HG03442 (cell line): ENCODE measurements around the gene FLNB.

Experiments
- ATAC-seq: cut with Tn5 transposase; IDR thresholded peaks from one replicate; pipeline ENCODE4 v1.9.1; 2021; ENCODE audit warnings: mild to moderate bottlenecking, moderate library complexity; ENCODE audit not compliant: unreplicated experiment

The FLNB gene

DNA sequence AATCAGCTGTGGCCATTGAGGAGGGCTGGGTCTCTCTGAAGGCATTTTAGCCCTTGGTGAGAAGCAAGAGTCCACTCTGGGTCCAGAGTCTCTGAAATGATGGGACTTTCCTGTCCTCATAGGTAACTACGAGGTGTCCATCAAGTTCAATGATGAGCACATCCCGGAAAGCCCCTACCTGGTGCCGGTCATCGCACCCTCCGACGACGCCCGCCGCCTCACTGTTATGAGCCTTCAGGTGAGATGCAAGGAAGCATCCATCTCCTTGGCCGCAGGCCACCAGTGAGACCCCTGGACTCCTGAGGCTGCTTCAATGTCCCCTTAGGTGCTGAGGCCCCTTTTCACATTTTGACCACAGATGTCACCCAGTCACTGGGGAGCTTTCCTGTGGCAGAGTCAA, 147.6 kb downstream of the FLNB start:
- no peak for ATAC-seq

DNA sequence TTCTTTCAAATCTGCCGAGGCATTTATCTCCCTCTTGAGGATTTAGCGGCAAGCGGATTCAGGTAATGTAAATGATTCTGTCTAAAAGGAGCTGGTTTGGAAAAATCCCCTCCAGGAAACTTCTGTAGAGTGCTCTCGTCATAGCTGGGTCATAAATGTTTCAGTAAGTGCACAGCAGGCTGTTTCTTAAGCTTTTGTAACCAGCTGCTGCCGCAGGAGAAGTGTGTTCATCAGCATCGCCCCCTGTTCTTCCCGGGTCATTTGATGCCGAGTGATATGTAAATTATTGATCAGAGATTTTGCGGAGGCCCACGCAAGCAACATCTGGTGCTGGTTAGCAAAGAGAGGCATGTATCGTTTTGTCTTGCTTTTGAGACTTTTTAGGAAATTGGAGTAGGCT, 149.5 kb downstream of the FLNB start:
- no peak for ATAC-seq

DNA sequence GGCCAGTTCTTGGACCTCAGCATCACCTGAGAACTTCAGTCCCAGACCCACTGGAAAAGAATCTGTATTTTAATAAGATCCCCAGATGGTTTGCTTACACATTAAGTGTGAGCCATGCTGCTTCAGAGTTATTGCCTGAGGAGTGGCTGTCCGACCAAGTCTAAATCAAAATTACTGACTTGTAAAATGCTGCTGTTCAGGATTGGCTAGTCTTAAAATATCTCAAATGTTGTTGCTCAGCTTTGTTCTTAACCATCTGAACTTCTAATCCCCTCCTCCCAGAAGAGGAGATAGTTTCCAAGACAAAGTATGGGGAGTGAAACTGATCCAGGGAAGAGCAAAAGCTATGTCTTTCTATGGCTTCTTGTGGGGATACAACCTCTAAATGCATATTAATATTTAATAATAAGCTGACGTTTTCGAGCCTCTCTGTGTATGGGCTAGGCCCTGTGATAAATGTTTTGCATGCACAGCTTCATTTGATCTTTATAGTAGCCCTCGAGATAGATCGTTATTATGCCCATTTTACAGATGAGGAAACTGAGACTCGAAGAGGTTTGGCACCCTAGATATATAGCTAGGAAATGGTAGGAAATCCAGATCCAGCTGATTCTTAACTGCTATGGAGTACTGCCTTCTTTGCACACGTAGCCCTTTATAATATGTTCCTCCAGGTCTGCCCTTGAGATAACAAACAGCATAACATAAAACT, 150.4 kb downstream of the FLNB start:
- ATAC-seq: no peak

DNA sequence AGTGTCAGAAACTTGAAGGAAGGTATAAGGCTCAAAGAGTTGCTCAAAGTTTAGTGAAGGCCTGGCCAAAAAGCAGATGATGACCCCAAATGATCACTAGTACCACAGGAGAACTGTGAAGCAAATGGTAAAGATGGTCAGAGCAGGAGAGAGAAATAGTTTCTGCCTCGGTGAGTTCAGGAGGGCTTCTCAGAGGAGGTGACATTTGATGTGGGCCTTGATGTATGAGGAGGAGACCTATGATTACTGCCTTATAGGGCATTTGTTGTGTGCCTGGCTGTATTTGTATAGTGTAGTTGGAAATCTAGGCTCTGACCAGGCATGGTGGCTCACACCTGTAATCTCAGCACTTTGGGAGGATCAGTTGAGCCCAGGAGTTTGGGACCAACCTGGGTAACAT, 152.2 kb downstream of the FLNB start:
- ATAC-seq: no peak

DNA sequence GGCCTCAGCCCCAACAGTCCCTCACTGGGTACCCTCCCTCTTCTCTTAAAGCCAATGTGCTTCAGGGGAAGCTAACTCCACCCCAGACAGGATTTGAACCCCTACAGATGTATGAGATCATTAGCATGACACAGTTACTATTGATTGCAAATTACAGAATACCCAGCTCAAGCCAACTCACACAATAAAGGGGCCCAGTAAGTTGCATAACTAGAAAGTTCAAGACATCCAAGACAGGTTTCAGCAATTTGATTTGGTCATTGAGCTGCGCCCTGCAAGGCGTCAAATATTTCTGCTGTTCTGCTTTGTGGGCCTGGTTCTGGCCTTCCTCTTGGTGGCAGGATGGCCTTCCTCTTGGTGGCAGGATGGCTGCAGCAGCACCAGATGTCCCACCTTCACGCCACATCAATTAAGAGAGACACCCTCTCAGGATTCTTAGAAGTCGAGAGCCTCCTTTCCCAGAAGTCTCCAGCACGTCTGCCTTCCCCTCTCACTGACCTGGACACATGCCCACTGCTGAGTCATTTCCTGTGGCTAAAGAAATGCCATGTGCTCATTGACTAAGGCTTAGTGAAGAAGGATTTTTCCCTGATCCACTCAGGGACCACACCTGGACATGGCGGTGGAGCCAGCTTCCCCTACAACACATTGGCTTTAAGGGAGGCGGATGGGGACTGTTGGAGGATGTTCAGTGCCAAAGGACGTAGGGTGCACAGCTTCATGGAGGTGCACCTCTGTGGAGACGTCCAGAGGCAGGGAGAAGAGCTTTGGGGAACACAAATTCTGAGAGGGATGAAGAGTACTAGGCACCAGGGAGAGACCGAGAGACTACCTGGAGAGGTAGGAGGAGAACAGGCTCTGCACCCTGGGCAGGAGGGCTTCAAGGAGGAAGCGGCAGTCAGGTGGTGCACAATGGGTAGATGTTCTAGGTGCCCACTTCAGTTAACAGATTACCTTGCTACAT, 153.5 kb downstream of the FLNB start:
- ATAC-seq: no peak

DNA sequence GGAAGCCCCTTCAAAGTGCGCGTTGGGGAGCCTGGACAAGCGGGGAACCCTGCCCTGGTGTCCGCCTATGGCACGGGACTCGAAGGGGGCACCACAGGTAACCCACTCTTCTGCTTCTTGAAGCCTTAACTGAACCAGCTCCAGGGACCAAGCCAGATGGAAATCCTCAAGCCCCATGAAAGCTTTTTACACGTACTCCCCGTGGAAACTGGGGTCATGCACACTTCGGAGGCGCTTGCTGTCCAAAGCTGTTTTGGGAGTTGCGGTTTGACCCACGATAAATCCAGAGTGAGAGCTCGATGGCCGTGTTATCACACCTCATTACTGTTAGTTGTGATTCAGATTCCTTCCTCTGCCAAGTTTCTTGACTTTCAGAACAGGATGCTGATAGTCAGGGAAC, 155.0 kb downstream of the FLNB start:
- no peak for ATAC-seq

DNA sequence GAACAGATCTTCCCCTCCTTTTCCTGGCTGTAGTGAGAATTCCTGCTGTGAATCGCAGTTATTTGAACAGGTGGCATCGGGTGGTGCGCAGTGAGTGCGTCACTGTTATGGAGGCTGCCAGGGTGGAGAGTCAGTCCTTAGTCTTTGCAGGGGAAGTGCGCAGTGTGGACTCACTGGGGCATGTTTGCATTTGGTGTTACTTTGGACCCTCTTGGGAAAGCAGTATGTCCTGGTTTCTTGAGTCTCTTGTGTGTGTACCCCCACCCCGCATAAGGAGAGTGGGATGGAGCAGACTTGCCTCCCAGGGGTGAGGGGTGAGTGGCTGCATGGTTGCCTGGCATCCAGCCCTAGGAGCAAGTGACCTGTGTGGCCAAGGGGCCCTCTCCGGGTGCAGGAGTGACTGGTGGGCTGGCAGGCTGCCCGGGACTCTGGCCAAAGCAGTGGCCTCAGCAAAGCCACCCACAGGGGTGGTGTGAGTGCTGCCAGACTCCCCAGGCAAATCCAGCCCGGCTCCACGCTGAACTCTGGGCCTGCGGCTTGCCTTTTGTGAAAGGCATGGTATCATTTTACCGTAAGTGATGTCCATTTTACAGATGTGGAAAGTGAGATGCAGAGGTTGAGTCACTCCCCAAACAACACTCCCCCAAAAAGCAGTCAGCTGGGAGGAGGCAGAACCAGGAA, 156.1 kb downstream of the FLNB start:
- no peak for ATAC-seq

DNA sequence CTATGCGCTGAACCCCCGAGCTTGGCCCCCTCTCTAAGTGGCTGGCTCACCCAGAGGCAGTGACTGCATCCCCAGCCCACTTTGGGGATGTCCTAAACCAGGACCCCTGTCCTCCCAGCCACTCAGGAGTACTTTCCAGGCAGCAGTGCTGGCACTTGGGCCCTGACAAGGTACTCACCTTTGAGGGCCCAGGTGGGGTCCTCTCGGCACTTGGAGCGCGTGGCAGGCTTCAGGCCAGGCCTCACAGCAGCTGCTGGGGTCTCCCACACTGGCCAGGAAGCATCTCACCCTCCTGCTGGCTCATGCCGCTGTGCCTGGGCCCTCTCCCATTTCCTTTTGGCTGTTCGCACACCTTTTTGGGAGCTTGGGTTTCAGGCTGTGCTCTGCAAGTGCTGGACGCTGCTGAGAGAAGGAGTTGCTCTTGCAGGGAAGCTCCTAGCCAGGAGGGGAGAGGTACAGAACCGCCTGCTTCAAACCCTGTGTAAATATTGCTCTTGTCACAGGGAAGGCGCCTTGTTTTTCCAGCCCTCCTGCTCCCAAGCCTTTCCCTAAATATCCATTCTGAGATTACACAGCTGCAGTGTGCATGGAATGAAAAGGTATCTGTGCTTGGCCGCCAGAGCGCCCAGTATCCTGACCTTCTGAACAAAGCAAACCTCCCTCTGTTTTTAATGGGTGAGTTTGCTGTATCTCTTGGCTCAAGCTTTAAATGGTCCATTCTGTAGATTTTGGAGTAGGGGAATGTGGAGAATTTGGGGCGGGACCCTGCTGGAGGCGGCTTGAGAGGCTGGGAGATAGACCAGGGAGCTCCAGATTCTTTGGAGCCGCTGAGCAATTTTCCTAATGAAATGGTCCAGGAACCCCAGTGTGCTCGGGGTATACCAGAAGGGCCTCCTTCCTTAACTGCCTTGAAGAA, 156.9 kb downstream of the FLNB start:
- no peak for ATAC-seq

DNA sequence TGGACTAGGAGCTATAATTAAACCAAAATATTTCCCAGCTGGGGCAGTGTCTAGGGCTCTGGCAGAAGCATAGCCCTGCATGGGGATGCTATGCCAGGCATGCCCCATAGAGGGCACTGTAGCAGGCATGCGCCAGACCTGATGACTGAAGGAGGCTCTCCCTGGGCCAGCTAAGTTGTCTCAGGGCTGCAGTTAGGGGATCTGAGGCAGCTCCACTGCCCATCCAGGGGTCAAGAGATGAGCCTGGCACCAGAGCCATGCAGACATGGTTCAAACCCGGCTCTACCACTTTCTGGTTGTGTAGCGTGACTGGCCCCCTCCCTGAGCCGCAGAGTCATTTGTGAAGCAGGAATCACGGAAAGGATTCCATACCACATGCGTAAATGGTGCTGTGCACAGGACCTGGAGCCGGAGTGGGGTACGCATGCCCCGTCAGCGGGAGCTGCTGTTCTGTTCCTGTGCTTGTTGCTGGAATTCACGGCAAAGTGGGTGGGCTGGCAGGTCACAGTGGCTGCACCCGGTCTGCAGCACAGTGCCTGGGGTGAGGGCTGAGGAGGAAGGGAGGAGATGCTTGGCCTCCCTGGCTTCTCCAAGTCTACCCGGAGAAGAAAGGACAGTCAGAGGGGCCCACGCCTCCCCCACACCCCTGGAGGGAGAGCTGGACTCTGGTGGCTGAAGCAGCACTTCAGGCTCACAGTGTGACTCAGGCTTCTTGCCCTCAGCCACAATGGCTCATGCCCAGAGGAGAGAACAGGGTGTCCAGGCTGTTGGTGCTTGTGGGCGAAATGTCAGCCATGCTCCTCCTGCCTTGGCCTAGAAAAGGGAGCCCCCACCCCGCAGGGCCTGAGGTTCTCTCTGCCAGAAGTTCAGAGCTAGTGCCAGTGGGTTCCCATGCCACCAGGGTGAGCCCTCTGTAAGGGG, 159.5 kb downstream of the FLNB start:
- ATAC-seq: no peak

DNA sequence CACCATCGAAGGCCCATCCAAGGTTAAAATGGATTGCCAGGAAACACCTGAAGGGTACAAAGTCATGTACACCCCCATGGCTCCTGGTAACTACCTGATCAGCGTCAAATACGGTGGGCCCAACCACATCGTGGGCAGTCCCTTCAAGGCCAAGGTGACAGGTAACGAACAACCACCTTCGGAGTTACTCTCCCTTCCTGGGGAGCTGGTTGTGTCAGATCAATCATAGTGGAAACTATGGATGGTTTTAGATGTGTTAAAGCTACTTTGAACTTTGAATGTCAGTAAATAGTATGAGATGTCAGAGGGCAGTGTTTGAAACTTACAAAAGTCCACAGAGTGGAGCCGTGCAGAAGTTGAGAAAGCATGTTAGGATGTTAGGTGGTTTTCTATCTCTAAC, 160.3 kb downstream of the FLNB start:
- no peak for ATAC-seq

DNA sequence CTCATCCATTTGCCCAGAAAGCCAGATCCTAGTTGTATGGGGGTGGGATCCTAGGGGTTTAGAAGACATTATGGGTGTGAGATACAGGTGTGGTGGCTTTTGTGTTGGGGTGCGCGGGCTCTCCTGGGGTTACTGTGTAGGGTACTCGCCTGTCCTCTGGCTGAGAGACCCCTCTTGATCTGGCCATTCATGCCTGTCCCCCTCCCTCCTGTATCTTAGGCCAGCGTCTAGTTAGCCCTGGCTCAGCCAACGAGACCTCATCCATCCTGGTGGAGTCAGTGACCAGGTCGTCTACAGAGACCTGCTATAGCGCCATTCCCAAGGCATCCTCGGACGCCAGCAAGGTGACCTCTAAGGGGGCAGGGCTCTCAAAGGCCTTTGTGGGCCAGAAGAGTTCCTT, 161.1 kb downstream of the FLNB start:
- no peak for ATAC-seq

DNA sequence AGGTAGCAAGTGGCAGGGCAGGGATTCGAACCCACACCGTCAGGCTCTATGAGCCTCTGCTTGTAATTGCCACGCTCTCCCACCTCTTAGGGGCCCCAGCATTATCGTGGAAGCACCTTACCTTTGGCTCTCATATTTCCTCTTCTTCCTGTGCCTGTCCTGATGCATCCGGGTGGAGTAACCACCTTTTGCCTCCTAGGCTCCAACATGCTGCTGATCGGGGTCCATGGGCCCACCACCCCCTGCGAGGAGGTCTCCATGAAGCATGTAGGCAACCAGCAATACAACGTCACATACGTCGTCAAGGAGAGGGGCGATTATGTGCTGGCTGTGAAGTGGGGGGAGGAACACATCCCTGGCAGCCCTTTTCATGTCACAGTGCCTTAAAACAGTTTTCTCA, 162.2 kb downstream of the FLNB start:
- no peak for ATAC-seq

DNA sequence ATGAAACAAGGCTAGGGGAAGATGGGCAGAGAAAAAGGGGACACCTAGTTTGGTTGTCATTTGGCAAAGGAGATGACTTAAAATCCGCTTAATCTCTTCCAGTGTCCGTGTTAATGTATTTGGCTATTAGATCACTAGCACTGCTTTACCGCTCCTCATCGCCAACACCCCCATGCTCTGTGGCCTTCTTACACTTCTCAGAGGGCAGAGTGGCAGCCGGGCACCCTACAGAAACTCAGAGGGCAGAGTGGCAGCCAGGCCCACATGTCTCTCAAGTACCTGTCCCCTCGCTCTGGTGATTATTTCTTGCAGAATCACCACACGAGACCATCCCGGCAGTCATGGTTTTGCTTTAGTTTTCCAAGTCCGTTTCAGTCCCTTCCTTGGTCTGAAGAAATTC, 162.9 kb downstream of the FLNB start:
- no peak for ATAC-seq

DNA sequence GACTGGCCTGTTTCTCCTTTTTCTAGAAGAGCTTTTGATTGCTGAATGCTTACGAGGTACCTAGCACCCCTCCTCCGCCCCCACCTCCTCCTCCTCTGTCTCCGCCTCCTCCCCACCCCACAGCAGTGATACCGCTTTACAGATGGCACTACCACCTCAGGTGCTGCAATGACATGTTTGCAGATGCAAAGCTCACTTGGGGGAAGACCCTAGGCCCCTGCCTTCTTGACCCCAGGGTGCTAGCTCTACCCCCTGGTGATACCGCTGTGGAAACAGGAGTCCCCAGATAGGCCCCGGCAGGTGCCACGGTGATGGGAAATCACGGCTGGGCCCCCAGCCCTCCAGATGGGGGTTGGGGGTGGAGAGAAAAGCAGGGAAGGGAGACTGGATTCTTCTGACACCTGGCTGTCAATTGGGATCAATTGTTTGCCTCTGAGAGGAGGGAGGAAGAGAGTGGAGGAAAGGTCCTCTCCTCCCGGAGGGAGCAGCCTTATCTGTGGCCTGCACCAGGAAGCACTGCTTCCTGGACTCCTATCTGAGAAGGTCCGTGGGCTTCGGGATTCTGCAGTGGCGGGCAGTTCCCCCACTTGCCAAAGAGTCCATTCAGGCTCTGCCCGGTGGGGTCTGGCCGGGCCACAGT, 164.9 kb downstream of the FLNB start:
- no peak for ATAC-seq

DNA sequence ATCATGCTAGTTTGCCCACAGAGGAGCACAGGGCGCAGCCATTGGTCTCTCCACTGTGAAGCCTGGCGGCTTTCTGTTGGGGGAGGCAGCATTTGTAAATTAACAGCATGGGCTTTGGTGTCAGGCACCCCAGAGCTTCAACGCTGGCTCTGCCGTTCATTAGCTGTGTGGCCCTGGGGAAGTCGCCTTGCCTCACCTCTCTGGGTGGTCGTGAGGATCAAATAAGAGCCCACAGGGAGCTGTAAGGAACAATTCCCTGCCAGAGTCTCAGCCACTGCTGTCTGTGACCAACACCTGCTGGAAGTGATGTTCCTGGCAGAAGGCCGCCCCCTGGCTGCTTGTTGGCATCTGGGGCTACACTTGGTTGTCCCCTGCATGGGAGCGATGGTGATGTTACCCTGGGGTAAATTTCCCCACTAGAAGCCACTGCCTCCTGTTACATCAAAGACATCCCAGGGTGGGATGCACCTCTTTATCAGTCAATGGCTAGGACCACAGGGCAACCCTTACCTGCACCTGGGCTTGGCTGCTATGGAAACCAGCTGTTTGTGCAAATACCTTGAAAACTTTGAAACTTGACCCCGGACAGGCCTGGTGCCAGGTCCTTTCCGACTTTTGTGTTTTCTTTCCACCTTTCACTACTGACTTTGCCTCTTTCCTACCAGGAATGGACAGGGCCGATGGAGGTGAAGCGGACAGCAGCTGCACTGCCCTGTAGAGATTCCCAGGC, 165.6 kb downstream of the FLNB start:
- peak; percentile 43 for ATAC-seq

DNA sequence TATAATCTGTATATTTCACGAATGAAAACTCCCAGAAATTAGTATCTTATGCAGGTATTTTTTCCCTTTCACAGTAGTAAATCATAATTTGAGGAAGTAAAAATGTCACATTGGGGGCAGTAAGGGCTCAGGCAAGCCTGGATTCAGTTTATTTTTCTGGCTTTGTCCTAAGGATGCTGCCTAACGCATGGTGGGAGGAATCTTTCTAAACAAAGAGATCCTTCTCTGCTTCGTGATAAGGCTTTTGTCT, 166.9 kb downstream of the FLNB start:
- no peak for ATAC-seq

DNA sequence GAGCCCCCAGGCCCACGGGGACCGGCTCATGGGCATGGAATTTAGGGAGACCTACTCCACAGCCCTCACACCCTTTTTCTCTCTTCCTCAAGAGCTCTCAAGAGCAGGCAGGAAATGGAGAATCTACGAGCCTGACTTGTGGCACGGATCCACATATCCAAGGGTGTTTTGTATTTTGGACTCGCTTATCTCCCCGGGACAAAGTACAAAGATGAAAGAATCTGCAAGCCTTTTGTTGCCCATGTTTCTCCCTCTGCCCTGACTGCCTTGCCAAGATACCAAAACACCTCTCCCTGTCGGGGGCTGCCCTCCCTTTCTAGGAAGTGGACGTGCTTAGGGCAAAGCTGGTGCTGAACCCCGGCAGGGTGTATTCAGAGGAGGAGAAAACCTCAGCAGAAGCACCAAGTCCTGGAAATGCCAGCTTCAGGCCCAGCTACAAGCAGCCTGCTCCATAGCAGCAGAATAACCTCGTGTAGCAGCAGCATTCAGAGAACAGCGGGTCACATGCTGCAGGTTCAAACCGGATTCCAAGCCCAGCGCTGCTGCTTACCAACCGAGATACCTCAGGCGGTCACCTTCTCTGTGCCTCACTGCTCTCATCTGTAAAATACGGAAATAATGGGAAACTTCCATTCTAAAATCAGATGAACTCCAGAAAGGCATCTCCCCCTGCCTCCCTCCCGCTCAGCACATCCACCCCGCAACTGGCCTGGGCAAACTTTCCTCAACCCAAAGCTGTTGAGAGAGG, 167.4 kb downstream of the FLNB start:
- no peak for ATAC-seq

DNA sequence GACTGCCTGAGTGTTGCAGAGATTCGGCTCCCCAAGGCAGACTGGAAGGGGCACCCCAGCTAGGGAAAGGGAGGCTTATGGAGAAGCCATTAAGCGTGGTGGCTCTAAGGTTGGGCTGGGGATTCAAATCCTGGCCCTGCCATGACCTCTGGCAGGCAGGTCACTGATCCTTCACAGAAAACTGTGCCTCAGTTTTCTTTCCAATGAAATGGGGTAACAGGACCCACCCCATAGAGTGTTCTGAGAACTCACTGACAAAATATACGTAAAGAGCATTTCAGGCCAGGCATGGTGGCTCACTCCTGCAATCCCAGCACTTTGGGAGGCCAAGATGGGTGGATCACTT, 167.9 kb downstream of the FLNB start:
- no peak for ATAC-seq
